Gastroesophageal sphincter (tissue), 3 donors: Measurements from ENCODE around the gene CEBPZ.

Source experiments
- CTCF ChIP-seq, 4 experiments: fragments of 200-600 bp in 2 of 4; fragments of 450-650 bp in 2 of 4; sonication (generic) in 1 of 4; IDR thresholded peaks; one replicate each; pipeline ENCODE4 v1.5.1; 2017 to 2019; ENCODE audit warnings: antibody characterized with exemption in 4 of 4, mild to moderate bottlenecking in 2 of 4, moderate library complexity in 2 of 4
- EP300 ChIP-seq: sonication (generic); formaldehyde crosslinking; IDR thresholded peaks from one replicate; pipeline ENCODE4 v1.6.1; 2017; ENCODE audit warnings: antibody characterized with exemption, mild to moderate bottlenecking
- POLR2A ChIP-seq, 2 donors: fragments of 450-650 bp; IDR thresholded peaks; one replicate each; pipeline ENCODE4 v1.6.1; 2017; ENCODE audit warnings: antibody characterized with exemption in 2 of 2, mild to moderate bottlenecking in 2 of 2, moderate library complexity in 1 of 2
- POLR2AphosphoS5 ChIP-seq: sonication (generic); formaldehyde crosslinking; IDR thresholded peaks from one replicate; pipeline ENCODE4 v1.6.1; 2017; ENCODE audit warnings: antibody characterized with exemption

GRCh38 chr2:37276291-37276690 is 44.9 kb upstream of the CEBPZ start:
- TF ChIP-seq CTCF (IDR thresholded peaks at IDR 0.05) = no peak
- no peak for TF ChIP-seq POLR2A (IDR thresholded peaks at IDR 0.05)
- TF ChIP-seq EP300 = no peak
- TF ChIP-seq POLR2AphosphoS5 = no peak
